Smooth muscle cell (in vitro differentiated cells): ENCODE results near the gene APEX1. TPM values are rescaled to one million over a fixed set of nuclear protein-coding genes. Genes with fewer than 3 reads are reported as not detected.

Source experiments
- DNase-seq: peaks from one replicate; lab custom pipeline; 2025; ENCODE audit not compliant: unreplicated experiment; lab: John Stamatoyannopoulos, UW
- H2AFZ ChIP-seq: fragments of 200-600 bp; sonication (generic); 2 replicates; pipeline ENCODE4 v1.6.0; 2016; ENCODE audit warnings: antibody characterized with exemption, low read depth, mild to moderate bottlenecking
- H3F3A ChIP-seq: fragments of 200-600 bp; sonication (generic); 2 replicates; pipeline ENCODE4 v1.6.0; 2017; ENCODE audit warnings: antibody characterized with exemption, low read depth
- H3K27ac ChIP-seq: fragments of 200-600 bp; sonication (generic); 2 replicates; pipeline ENCODE4 v1.5.1; 2016; ENCODE audit warnings: low read depth, mild to moderate bottlenecking
- H3K27me3 ChIP-seq: fragments of 200-600 bp; sonication (generic); 2 replicates; pipeline ENCODE4 v1.6.1; 2016; ENCODE audit warnings: low read depth, mild to moderate bottlenecking
- H3K36me3 ChIP-seq: fragments of 200-600 bp; sonication (generic); 2 replicates; pipeline ENCODE4 v1.5.1; 2016; ENCODE audit warnings: low read depth
- H3K4me1 ChIP-seq: fragments of 200-600 bp; sonication (generic); 2 replicates; pipeline ENCODE4 v1.5.1; 2016; ENCODE audit warnings: low read depth
- H3K4me2 ChIP-seq: fragments of 200-600 bp; sonication (generic); 2 replicates; pipeline ENCODE4 v1.6.0; 2016; ENCODE audit warnings: mild to moderate bottlenecking
- H3K4me3 ChIP-seq: fragments of 200-600 bp; sonication (generic); 2 replicates; pipeline ENCODE4 v1.5.1; 2016; ENCODE audit warnings: mild to moderate bottlenecking
- H3K79me2 ChIP-seq: fragments of 200-600 bp; sonication (generic); 2 replicates; pipeline ENCODE4 v1.6.0; 2016; ENCODE audit warnings: low read depth, mild to moderate bottlenecking
- H3K9ac ChIP-seq: fragments of 200-600 bp; sonication (generic); 2 replicates; pipeline ENCODE4 v1.6.0; 2016; ENCODE audit warnings: low read depth
- H3K9me3 ChIP-seq: fragments of 200-600 bp; sonication (generic); replicated peaks from 2 replicates; pipeline ENCODE4 v1.5.1; 2016; ENCODE audit warnings: low read depth
- H4K20me1 ChIP-seq: fragments of 200-600 bp; sonication (generic); 2 replicates; pipeline ENCODE4 v1.6.0; 2016; ENCODE audit warnings: low read depth
- WGBS: methylation state at CpG from one replicate; pipeline ENCODE4 v1.1.7; 2016; ENCODE audit warnings: low lambda C conversion rate; 5-methylcytosine and 5-hydroxymethylcytosine counted together
- polyA plus RNA-seq: library from polyadenylated mRNA; unstranded; fragments of >200 nt; fragmentation: Nextera tagmentation; extraction: Ambion mirVana; gene quantifications from 2 replicates; pipeline ENCODE4 v1.2.1, GENCODE V29; 2016
- total RNA-seq: library from RNA; depleted of rRNA; stranded (reverse); fragments of >200 nt; gene quantifications from 2 replicates; pipeline ENCODE4 v1.2.3, GENCODE V29; 2014
- TF ChIP-seq, protein P1 (sequence below): fragments of 200-600 bp; sonication (generic); IDR thresholded peaks from 2 replicates; pipeline ENCODE4 v1.5.1; 2017; ENCODE audit warnings: borderline replicate concordance, mild to moderate bottlenecking, antibody characterized with exemption; ENCODE audit not compliant: insufficient read depth, poor library complexity, severe bottlenecking

The APEX1 gene
- total and polyA plus RNA-seq, 2 experiments from 2014 or later: 81.6 to 116 TPM

DNA sequence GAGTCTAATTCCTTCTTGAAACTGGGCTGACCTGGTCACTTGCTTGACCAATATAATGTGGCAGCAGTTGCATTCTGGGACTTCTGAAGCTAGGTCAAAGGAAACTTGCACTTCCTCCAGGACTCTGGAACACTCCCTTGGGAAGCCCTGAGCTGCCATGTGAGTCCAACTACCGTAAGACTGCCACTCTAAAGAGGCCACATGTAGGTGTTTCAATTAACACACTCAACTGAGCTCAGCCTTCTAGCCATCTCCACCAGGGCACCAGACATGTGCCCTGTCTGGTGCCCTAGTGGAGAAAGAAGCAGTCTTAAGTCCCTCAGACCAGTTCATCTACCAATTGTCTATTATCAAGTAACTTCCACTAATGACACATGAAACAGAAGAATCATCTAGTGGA lies 35.6 kb upstream of the APEX1 start:
- Histone ChIP-seq H3F3A (no peaks in the 10 kb centered on the region), H3K36me3 (no peaks in the 10 kb centered on the region), H3K4me3 (no peak overlapping the region), H2AFZ (no peak overlapping the region), H4K20me1 (no peaks in the 10 kb centered on the region), H3K9me3 (no peaks in the 10 kb centered on the region), H3K27ac (no peak overlapping the region), H3K4me1 (no peaks in the 10 kb centered on the region), H3K79me2 (no peaks in the 10 kb centered on the region), H3K4me2 (no peak overlapping the region), H3K9ac (no peak overlapping the region), H3K27me3 (no peaks in the 10 kb centered on the region)
- TF ChIP-seq, protein P1, sequence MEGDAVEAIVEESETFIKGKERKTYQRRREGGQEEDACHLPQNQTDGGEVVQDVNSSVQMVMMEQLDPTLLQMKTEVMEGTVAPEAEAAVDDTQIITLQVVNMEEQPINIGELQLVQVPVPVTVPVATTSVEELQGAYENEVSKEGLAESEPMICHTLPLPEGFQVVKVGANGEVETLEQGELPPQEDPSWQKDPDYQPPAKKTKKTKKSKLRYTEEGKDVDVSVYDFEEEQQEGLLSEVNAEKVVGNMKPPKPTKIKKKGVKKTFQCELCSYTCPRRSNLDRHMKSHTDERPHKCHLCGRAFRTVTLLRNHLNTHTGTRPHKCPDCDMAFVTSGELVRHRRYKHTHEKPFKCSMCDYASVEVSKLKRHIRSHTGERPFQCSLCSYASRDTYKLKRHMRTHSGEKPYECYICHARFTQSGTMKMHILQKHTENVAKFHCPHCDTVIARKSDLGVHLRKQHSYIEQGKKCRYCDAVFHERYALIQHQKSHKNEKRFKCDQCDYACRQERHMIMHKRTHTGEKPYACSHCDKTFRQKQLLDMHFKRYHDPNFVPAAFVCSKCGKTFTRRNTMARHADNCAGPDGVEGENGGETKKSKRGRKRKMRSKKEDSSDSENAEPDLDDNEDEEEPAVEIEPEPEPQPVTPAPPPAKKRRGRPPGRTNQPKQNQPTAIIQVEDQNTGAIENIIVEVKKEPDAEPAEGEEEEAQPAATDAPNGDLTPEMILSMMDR: no peak
- no peak for DNase-seq
- WGBS: 100% methylated on average over 1 of the region's 1 CpG

DNA sequence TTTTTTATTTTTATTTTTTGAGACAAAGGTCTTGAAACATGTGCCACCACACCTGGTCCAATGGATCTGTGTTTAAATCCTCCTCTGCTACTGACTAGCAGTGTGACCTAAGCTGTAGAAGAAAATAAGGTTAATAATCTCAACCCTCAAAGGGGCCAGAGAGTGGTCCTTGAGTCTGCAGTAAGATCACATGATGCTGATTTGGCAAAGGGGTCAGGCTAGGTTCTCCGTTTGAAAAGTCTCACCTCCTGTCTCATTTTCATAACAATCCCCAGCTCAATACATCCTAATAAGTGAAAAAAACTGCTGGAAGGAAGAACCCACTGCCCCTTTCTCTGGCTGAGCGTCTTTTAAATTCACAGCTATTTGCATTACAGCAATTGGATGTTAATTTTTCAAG lies 33.8 kb upstream of the APEX1 start:
- H3K79me2 ChIP-seq: no peaks in the 10 kb centered on the region
- H2AFZ ChIP-seq: no peak overlapping the region
- H3K4me2 ChIP-seq: no peak overlapping the region
- 32% methylated on average over 2 of the region's 2 CpGs for WGBS
- no peak for DNase-seq
- H3K4me1 ChIP-seq: no peaks in the 10 kb centered on the region
- no peak overlapping the region for H3K27ac ChIP-seq
- no peaks in the 10 kb centered on the region for H3K27me3 ChIP-seq
- no peak overlapping the region for H3K4me3 ChIP-seq
- H3F3A ChIP-seq: no peaks in the 10 kb centered on the region
- H3K9ac ChIP-seq: no peak overlapping the region
- no peaks in the 10 kb centered on the region for H3K36me3 ChIP-seq
- no peaks in the 10 kb centered on the region for H4K20me1 ChIP-seq
- H3K9me3 ChIP-seq: no peaks in the 10 kb centered on the region
- TF ChIP-seq, protein P1: no peak

DNA sequence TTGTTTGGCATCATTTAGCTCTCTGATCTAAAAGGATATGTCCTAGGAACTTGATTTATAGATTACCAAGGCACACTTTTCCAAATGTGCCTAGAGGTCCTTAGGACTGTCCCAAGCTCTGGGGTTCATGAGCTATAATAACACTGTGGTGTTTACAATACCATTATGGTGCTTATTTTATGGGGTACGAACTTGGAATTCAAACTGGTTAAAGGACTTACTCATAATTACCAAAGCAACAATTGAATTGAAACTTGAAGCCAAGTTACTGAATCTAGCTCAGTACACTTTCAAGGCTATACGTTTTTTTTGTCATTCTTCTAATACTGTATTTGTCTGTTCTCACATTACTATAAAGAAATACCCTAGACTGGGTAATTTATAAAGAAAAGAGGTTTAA lies 32.1 kb upstream of the APEX1 start:
- H2AFZ ChIP-seq: no peak overlapping the region
- H3K4me3 ChIP-seq: no peak overlapping the region
- no peaks in the 10 kb centered on the region for H3K36me3 ChIP-seq
- H3K79me2 ChIP-seq: no peaks in the 10 kb centered on the region
- H3K27ac ChIP-seq: no peak overlapping the region
- TF ChIP-seq, protein P1: no peak
- no peaks in the 10 kb centered on the region for H4K20me1 ChIP-seq
- no peaks in the 10 kb centered on the region for H3K27me3 ChIP-seq
- WGBS: 72% methylated on average over 2 of the region's 2 CpGs
- H3K9me3 ChIP-seq: no peaks in the 10 kb centered on the region
- no peak overlapping the region for H3K4me2 ChIP-seq
- H3K4me1 ChIP-seq: peaks cover 4% of the 10 kb centered on the region
- H3F3A ChIP-seq: peaks cover 4% of the 10 kb centered on the region
- no peak for DNase-seq
- H3K9ac ChIP-seq: no peak overlapping the region

DNA sequence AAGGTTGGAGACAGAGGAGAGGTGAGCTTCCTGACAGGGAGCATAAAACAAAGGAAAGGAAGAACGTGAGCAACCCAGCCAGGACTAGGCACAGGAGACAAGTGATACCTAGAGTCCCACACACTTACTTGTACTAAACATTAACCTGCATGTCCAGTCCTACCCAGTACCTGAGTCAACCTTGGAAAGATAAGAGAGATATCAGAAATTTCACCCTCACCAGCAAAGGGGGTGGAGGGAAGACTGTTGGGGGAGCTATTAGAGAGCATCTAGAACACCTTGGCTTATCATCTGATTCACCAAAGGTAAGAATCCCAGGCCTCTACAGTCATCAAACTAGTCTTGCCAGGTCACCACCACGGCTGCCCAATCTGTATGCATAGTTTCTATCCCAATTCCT lies 30.2 kb upstream of the APEX1 start:
- whole genome bisulfite sequencing: 55% methylated on average over 2 of the region's 2 CpGs
- peaks cover 4% of the 10 kb centered on the region for H3F3A ChIP-seq
- H3K9ac ChIP-seq: no peak overlapping the region
- H3K4me1 ChIP-seq: peaks cover 4% of the 10 kb centered on the region
- no peaks in the 10 kb centered on the region for H3K9me3 ChIP-seq
- TF ChIP-seq, protein P1: no peak
- no peak overlapping the region for H2AFZ ChIP-seq
- DNase-seq: no peak
- H3K4me3 ChIP-seq: no peak overlapping the region
- H3K27ac ChIP-seq: no peak overlapping the region
- H3K79me2 ChIP-seq: no peaks in the 10 kb centered on the region
- H3K4me2 ChIP-seq: no peak overlapping the region
- H3K36me3 ChIP-seq: no peaks in the 10 kb centered on the region
- no peaks in the 10 kb centered on the region for H4K20me1 ChIP-seq
- H3K27me3 ChIP-seq: no peaks in the 10 kb centered on the region
